ENCODE results near the gene RCN1.
"Not testable (repeated sequence)": the region's sequence is repeated elsewhere in the genome, so short reads cannot be mapped to it uniquely, and the experiment has no call there.

Gene RCN1

GRCh38 chr11:32113200-32113919 is 22.5 kb downstream of the RCN1 start:
- DNase-seq (ENCODE audit: low spot score) = no peak

GRCh38 chr11:32113920-32114203 is 23.0 kb downstream of the RCN1 start:
- DNase-seq (ENCODE audit: low spot score) = no peak

GRCh38 chr11:32115446-32115845 is 24.6 kb downstream of the RCN1 start:
- no peak for DNase-seq (ENCODE audit: low spot score)

- DNase-seq (ENCODE audit: low spot score) = no peak
Observed at GRCh38 chr11:32116668-32117067, 25.8 kb downstream of the RCN1 start.

GRCh38 chr11:32118025-32118974 is 27.4 kb downstream of the RCN1 start:
- no peak for DNase-seq (ENCODE audit: low spot score)

- not testable (repeated sequence) for DNase-seq (ENCODE audit: low spot score)
Observed at GRCh38 chr11:32119139-32119538, 28.3 kb downstream of the RCN1 start.

- no peak for DNase-seq (ENCODE audit: low spot score)
Observed at GRCh38 chr11:32121012-32121411, 30.1 kb downstream of the RCN1 start.

- no peak for DNase-seq (ENCODE audit: low spot score)
Observed at GRCh38 chr11:32122200-32122599, 31.3 kb downstream of the RCN1 start.

- no peak for DNase-seq (ENCODE audit: low spot score)
Observed at GRCh38 chr11:32131321-32131720, 40.4 kb downstream of the RCN1 start.

GRCh38 chr11:32136657-32137056 is 45.8 kb downstream of the RCN1 start:
- DNase-seq (ENCODE audit: low spot score) = no peak

GRCh38 chr11:32137263-32137662 is 46.4 kb downstream of the RCN1 start:
- DNase-seq (ENCODE audit: low spot score) = no peak

GRCh38 chr11:32137869-32138268 is 47.0 kb downstream of the RCN1 start:
- DNase-seq (ENCODE audit: low spot score) = no peak

GRCh38 chr11:32138902-32139301 is 48.0 kb downstream of the RCN1 start:
- DNase-seq (ENCODE audit: low spot score) = no peak

- no peak for DNase-seq (ENCODE audit: low spot score)
Observed at GRCh38 chr11:32139896-32140520, 49.1 kb downstream of the RCN1 start.

- DNase-seq (ENCODE audit: low spot score) = no peak
Observed at GRCh38 chr11:32141745-32142546, 51.1 kb downstream of the RCN1 start.

- no peak for DNase-seq (ENCODE audit: low spot score)
Observed at GRCh38 chr11:32143378-32143777, 52.5 kb downstream of the RCN1 start.

- DNase-seq (ENCODE audit: low spot score) = no peak
Observed at GRCh38 chr11:32145282-32145681, 54.4 kb downstream of the RCN1 start.

- no peak for DNase-seq (ENCODE audit: low spot score)
Observed at GRCh38 chr11:32148895-32149294, 58.0 kb downstream of the RCN1 start.

- no peak for DNase-seq (ENCODE audit: low spot score)
Observed at GRCh38 chr11:32149748-32150147, 58.9 kb downstream of the RCN1 start.

GRCh38 chr11:32151027-32151426 is 60.2 kb downstream of the RCN1 start:
- no peak for DNase-seq (ENCODE audit: low spot score)

GRCh38 chr11:32152216-32152615 is 61.3 kb downstream of the RCN1 start:
- DNase-seq (ENCODE audit: low spot score) = no peak

- no peak for DNase-seq (ENCODE audit: low spot score)
Observed at GRCh38 chr11:32152821-32153220, 61.9 kb downstream of the RCN1 start.

Data from CD4-positive, alpha-beta T cell treated with Interleukin-15 for 4 hours (primary cell).